Panc1 (cell line): Measurements from ENCODE around the gene ARL11. TPM values are rescaled to one million over a fixed set of nuclear protein-coding genes. Genes with fewer than 3 reads are reported as not detected.

ENCODE experiments used
- ATAC-seq: fragments of 200-7000 bp; cut with Tn5 transposase; 2 replicates; pipeline ENCODE4 v1.9.1; 2020; ENCODE audit warnings: mild to moderate bottlenecking, moderate library complexity
- BruUV-seq: library from RNA; stranded (reverse); fragments of 400-500 nt; replicated peaks from 2 replicates; lab custom pipeline; 2021; lab: Mats Ljungman, UMichigan
- CTCF ChIA-PET: fragments of 300-600 bp; sonication (Branson Sonifier 250); formaldehyde crosslinking; loops from one replicate; lab custom pipeline; 2022; ENCODE audit warnings: antibody characterized with exemption; lab: Charles Lee
- POLR2A ChIA-PET: fragments of 300-600 bp; sonication (Branson Sonifier 250); formaldehyde crosslinking; loops from one replicate; lab custom pipeline; 2022; ENCODE audit warnings: antibody characterized with exemption; lab: Charles Lee
- DNase-seq: peaks from one replicate; pipeline ENCODE4 v3.0.0-alpha.2; 2010; ENCODE audit warnings: low read depth, low spot score
- H3K27ac ChIP-seq: 2 replicates; pipeline ENCODE4 v1.5.1; 2011; ENCODE audit warnings: mild to moderate bottlenecking, low read length, inconsistent platforms
- H3K27me3 ChIP-seq: fragments of 200-500 bp; sonication (Bioruptor generic); 2 replicates; pipeline ENCODE4 v1.6.0; 2014; ENCODE audit warnings: low read length, inconsistent platforms; ENCODE audit not compliant: control insufficient read depth, insufficient read depth
- H3K36me3 ChIP-seq: fragments of 200-500 bp; sonication (Bioruptor generic); 2 replicates; pipeline ENCODE4 v1.5.1; 2014; ENCODE audit warnings: inconsistent platforms, mild to moderate bottlenecking, low read length, moderate library complexity; ENCODE audit not compliant: control insufficient read depth, insufficient read depth
- H3K4me1 ChIP-seq: 2 replicates; pipeline ENCODE4 v1.5.1; 2011; ENCODE audit warnings: inconsistent platforms, mild to moderate bottlenecking, low read length, moderate library complexity; ENCODE audit not compliant: control insufficient read depth, insufficient read depth
- H3K4me3 ChIP-seq, 2 experiments: 2 replicates each; pipeline ENCODE4 v1.5.1; 2011 to 2012; ENCODE audit warnings: low read depth in 2 of 2, low read length in 2 of 2, mild to moderate bottlenecking in 2 of 2, inconsistent platforms in 1 of 2, moderate library complexity in 1 of 2
- H3K9me3 ChIP-seq: fragments of 200-500 bp; sonication (Bioruptor generic); 2 replicates; pipeline ENCODE4 v1.5.1; 2014; ENCODE audit warnings: low read depth, mild to moderate bottlenecking, inconsistent platforms, low read length, moderate library complexity; ENCODE audit not compliant: control insufficient read depth, insufficient read depth
- CTCF ChIP-seq: fragments of 450-650 bp; IDR thresholded peaks from 2 replicates; pipeline ENCODE4 v1.5.1; 2017; ENCODE audit warnings: mild to moderate bottlenecking
- POLR2AphosphoS5 ChIP-seq: IDR thresholded peaks from 2 replicates; pipeline ENCODE4 v1.6.1; 2012; ENCODE audit warnings: mild to moderate bottlenecking, low read depth, low read length, moderate library complexity
- REST ChIP-seq, 2 experiments: IDR thresholded peaks; 2 replicates each; pipeline ENCODE4 v1.6.1; 2011 to 2012; ENCODE audit warnings: low read depth in 2 of 2, control low read depth in 1 of 2, low read length in 1 of 2, mild to moderate bottlenecking in 1 of 2, moderate library complexity in 1 of 2; ENCODE audit not compliant: insufficient read depth in 1 of 2
- SIN3A ChIP-seq: IDR thresholded peaks from 2 replicates; pipeline ENCODE4 v1.6.1; 2012; ENCODE audit warnings: low read depth, mild to moderate bottlenecking, low read length, moderate library complexity, borderline replicate concordance; ENCODE audit not compliant: insufficient read depth
- TCF7L2 ChIP-seq: IDR thresholded peaks from 2 replicates; pipeline ENCODE4 v1.6.1; 2011; ENCODE audit warnings: mild to moderate bottlenecking, low read depth, low read length, inconsistent platforms
- in situ Hi-C: cut with HindIII; loops from 2 replicates; pipeline ENCODE4 v1.10.0; 2016; ENCODE audit warnings: low sequenced_read_pairs, low pct_unique_long_range_greater_than_20kb
- intact Hi-C: fragments of 100-400 bp; cut with micrococcal nuclease; formaldehyde crosslinking; loops from one replicate; pipeline ENCODE4 v1.10.0; 2022; ENCODE audit not compliant: unreplicated experiment
- total RNA-seq: library from RNA; stranded (reverse); gene quantifications from one replicate; pipeline ENCODE4 v1.2.1, GENCODE V29; 2021; ENCODE audit not compliant: unreplicated experiment

ARL11 gene
- total RNA-seq, 1 experiment from 2014 or later = not detected

GRCh38 chr13:49604570-49604969 is 23.7 kb upstream of the ARL11 start:
- DNase-seq (no peak), ATAC-seq (no peak)
- no TSS peak for BruUV-seq
- Histone ChIP-seq H3K4me3 (no peak overlapping the region), H3K36me3 (no peaks in the 10 kb centered on the region), H3K27ac (no peak overlapping the region), H3K9me3 (no peaks in the 10 kb centered on the region), H3K4me1 (peaks cover 3% of the 10 kb centered on the region; the same call in 1 of the 2 replicates), H3K27me3 (no peaks in the 10 kb centered on the region)
- intact Hi-C loops (loop anchor here (10.0 kb wide), 1 partner anchor 160 kb away; the partner anchor contains the start of genes CAB39L and SETDB2), in situ Hi-C loops (no loop called here)
- POLR2A ChIA-PET = no interaction called here
- TF ChIP-seq CTCF (no peak), POLR2AphosphoS5 (no peak), SIN3A (no peak), TCF7L2 (no peak), REST (IDR thresholded peaks at IDR 0.05; ENCODE audit: insufficient read depth in 1 of 2, low read depth in 2 of 2, low read length in 1 of 2) (no peak)
- CTCF ChIA-PET = no interaction called here

- ChIA-PET POLR2A (interaction anchor here (0.6 kb wide), 1 partner anchor 496 kb away, joined by 4 read pairs; no protein-coding TSS in a partner anchor), CTCF (no interaction called here)
- BruUV-seq = no TSS peak
- Histone ChIP-seq H3K27ac (peak overlapping the region; percentile 52), H3K4me1 (peaks cover 3% of the 10 kb centered on the region; the same call in 1 of the 2 replicates), H3K9me3 (no peaks in the 10 kb centered on the region), H3K4me3 (peak overlapping the region; percentile 26 to 51), H3K36me3 (no peaks in the 10 kb centered on the region), H3K27me3 (no peaks in the 10 kb centered on the region)
- TF ChIP-seq CTCF = peak; percentile 81
- no peak for TF ChIP-seq POLR2AphosphoS5
- intact Hi-C loops = loop anchor here (1.0 to 10.0 kb wide), 2 partner anchors 162 to 306 kb away; partner anchors contain the start of genes CAB39L and SETDB2
- in situ Hi-C loops = no loop called here
- ATAC-seq (peak; percentile 99), DNase-seq (peak; percentile 63)
Observed at GRCh38 chr13:49606747-49607648, 21.3 kb upstream of the ARL11 start.
